PC-3 (cell line): ENCODE data around the gene ZBED4.

Source experiments
- CTCF ChIP-seq: fragments of 300-600 bp; sonication (generic); conservative IDR thresholded peaks from 2 replicates; pipeline ENCODE4 v1.5.1; 2017; ENCODE audit warnings: antibody characterized with exemption, low read depth, mild to moderate bottlenecking, low read length
- EZH2 ChIP-seq: fragments of 300-600 bp; sonication (generic); IDR thresholded peaks from one replicate; pipeline ENCODE4 v1.6.1; 2017; ENCODE audit warnings: antibody characterized with exemption, mild to moderate bottlenecking, low read length; ENCODE audit not compliant: unreplicated experiment
- EZH2phosphoT487 ChIP-seq: fragments of 300-600 bp; sonication (generic); IDR thresholded peaks from 2 replicates; pipeline ENCODE4 v1.6.1; 2018; ENCODE audit warnings: mild to moderate bottlenecking, antibody characterized with exemption, low read length, borderline replicate concordance

- TF ChIP-seq CTCF (no peak), EZH2 (no peak), EZH2phosphoT487 (no peak)
Measured at GRCh38 chr22:49861642-49862495, 8.2 kb downstream of the ZBED4 start.
